ENCODE results near the gene ATAD3C. TPM values are rescaled to one million over a fixed set of nuclear protein-coding genes. Genes with fewer than 3 reads are reported as not detected.

Gene ATAD3C
- total and polyA plus RNA-seq, 2 of the 8 experiments (the other 6 are each of a cell fraction or from before 2014, with no cell fraction given) = 2.0 to 2.7 TPM

GRCh38 chr1:1419363-1419812 is 30.1 kb upstream of the ATAD3C start (continued):
- TF ChIP-seq EP300 (IDR thresholded peaks at IDR 0.05; ENCODE audit: borderline replicate concordance in 1 of 2, low read depth in 2 of 2, low read length in 2 of 2) (no peak), YY1 (IDR thresholded peaks at IDR 0.05; ENCODE audit: low read depth, low read length) (no peak), HDAC6 (IDR thresholded peaks at IDR 0.05; ENCODE audit: low read depth, low read length) (no peak), SAP30 (IDR thresholded peaks at IDR 0.05; ENCODE audit: insufficient read depth, insufficient replicate concordance, low read length) (no peak), JUN (IDR thresholded peaks at IDR 0.05; ENCODE audit: low read depth, low read length) (no peak), SIX5 (IDR thresholded peaks at IDR 0.05; ENCODE audit: low read depth, low read length) (no peak), SIRT6 (IDR thresholded peaks at IDR 0.05; ENCODE audit: low read length) (no peak)

Measured in H1 (cell line).